ENCODE data around the gene TMEM185A. TPM values are rescaled to one million over a fixed set of nuclear protein-coding genes. Genes with fewer than 3 reads are reported as not detected.
"Not testable (repeated sequence)": the region's sequence is repeated elsewhere in the genome, so short reads cannot be mapped to it uniquely, and the experiment has no call there.

Gene TMEM185A
- total RNA-seq, 2 experiments from 2014 or later = 6.2 to 14.5 TPM

DNA sequence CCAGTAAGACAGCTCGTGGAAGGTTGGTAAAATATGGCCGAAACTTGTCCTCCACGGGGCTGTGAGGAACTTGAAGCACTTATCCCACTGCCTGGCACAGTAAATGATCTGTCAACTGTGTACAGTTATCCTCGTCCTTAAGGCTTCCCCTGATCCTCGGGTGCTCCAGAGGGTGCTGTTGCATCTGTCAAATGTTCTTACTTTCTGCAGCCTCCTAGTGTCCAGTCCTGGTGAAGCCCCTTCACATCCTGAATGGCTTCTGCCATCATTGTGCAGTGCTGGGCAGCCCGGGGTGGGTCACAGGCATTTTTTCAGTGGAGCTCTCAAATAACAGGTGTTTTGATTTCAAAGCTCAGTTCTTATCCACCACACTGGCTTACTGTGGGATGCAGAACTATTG, 29.0 kb upstream of the TMEM185A start:
- H4K20me1 ChIP-seq (ENCODE audit: insufficient read depth, low read length); H3K4me3 ChIP-seq (ENCODE audit: low read depth, low read length, poor library complexity, severe bottlenecking); H3K4me1 ChIP-seq (ENCODE audit: insufficient read depth, low read length, poor library complexity, severe bottlenecking); BruUV-seq (replicated peaks); H2AFZ ChIP-seq (ENCODE audit: low read length); H3K79me2 ChIP-seq (ENCODE audit: insufficient read depth, low read depth, low read length); H3K27ac ChIP-seq (ENCODE audit: low read depth, low read length, poor library complexity, severe bottlenecking); CTCF ChIA-PET (ENCODE audit: unreplicated experiment); H3K9me3 ChIP-seq (ENCODE audit: low read length); POLR2A ChIA-PET; intact Hi-C loops (cut with micrococcal nuclease; ENCODE audit: unreplicated experiment); H3K4me2 ChIP-seq (ENCODE audit: low read length); H3K9me2 ChIP-seq (ENCODE audit: insufficient read depth, low read length); H3K36me3 ChIP-seq (ENCODE audit: insufficient read depth, low read length); DNase-seq (ENCODE audit: low spot score): not testable (repeated sequence)

GRCh38 chrX:149656260-149656884, 24.8 kb upstream of the TMEM185A start:
- H3K36me3 ChIP-seq (ENCODE audit: insufficient read depth, low read length); H3K79me2 ChIP-seq (ENCODE audit: insufficient read depth, low read depth, low read length); H3K4me1 ChIP-seq (ENCODE audit: insufficient read depth, low read length, poor library complexity, severe bottlenecking); DNase-seq (ENCODE audit: low spot score); CTCF ChIA-PET (ENCODE audit: unreplicated experiment); POLR2A ChIA-PET; BruUV-seq (replicated peaks); H3K9me3 ChIP-seq (ENCODE audit: low read length); H3K4me3 ChIP-seq (ENCODE audit: low read depth, low read length, poor library complexity, severe bottlenecking); H3K4me2 ChIP-seq (ENCODE audit: low read length); intact Hi-C loops (cut with micrococcal nuclease; ENCODE audit: unreplicated experiment); H2AFZ ChIP-seq (ENCODE audit: low read length); H4K20me1 ChIP-seq (ENCODE audit: insufficient read depth, low read length); H3K9me2 ChIP-seq (ENCODE audit: insufficient read depth, low read length); H3K27ac ChIP-seq (ENCODE audit: low read depth, low read length, poor library complexity, severe bottlenecking): not testable (repeated sequence)

GRCh38 chrX:149652232-149652981, 20.8 kb upstream of the TMEM185A start:
- POLR2A ChIA-PET = interaction anchor here (0.5 kb wide), 1 partner anchor 181 kb away, joined by 3 read pairs; no protein-coding TSS in a partner anchor
- no peak overlapping the region for H2AFZ ChIP-seq (ENCODE audit: low read length)
- TF ChIP-seq EZH2phosphoT487 (IDR thresholded peaks at IDR 0.05; ENCODE audit: borderline replicate concordance, low read depth, low read length) (no peak), CTCF (conservative IDR thresholded peaks at IDR 0.05; ENCODE audit: low read length) (no peak)

More at GRCh38 chrX:149652232-149652981, 20.8 kb upstream of the TMEM185A start:
- BruUV-seq (replicated peaks) = no TSS peak
- Histone ChIP-seq H3K4me3 (ENCODE audit: low read depth, low read length, poor library complexity, severe bottlenecking) (no peak overlapping the region), H3K4me1 (ENCODE audit: insufficient read depth, low read length, poor library complexity, severe bottlenecking) (no peaks in the 10 kb centered on the region), H3K36me3 (ENCODE audit: insufficient read depth, low read length) (no peaks in the 10 kb centered on the region), H4K20me1 (ENCODE audit: insufficient read depth, low read length) (no peaks in the 10 kb centered on the region), H3K27ac (ENCODE audit: low read depth, low read length, poor library complexity, severe bottlenecking) (no peak overlapping the region), H3K9me3 (ENCODE audit: low read length) (no peaks in the 10 kb centered on the region), H3K9me2 (ENCODE audit: insufficient read depth, low read length) (no peaks in the 10 kb centered on the region), H3K79me2 (ENCODE audit: insufficient read depth, low read depth, low read length) (no peaks in the 10 kb centered on the region), H3K4me2 (ENCODE audit: low read length) (no peak overlapping the region)
- CTCF ChIA-PET (ENCODE audit: unreplicated experiment) = no interaction called here
- intact Hi-C loops (cut with micrococcal nuclease; ENCODE audit: unreplicated experiment) = no loop called here
- DNase-seq (ENCODE audit: low spot score) = no peak

Data from OCI-LY7 (cell line).